ENCODE measurements around the gene USP3.

DNA sequence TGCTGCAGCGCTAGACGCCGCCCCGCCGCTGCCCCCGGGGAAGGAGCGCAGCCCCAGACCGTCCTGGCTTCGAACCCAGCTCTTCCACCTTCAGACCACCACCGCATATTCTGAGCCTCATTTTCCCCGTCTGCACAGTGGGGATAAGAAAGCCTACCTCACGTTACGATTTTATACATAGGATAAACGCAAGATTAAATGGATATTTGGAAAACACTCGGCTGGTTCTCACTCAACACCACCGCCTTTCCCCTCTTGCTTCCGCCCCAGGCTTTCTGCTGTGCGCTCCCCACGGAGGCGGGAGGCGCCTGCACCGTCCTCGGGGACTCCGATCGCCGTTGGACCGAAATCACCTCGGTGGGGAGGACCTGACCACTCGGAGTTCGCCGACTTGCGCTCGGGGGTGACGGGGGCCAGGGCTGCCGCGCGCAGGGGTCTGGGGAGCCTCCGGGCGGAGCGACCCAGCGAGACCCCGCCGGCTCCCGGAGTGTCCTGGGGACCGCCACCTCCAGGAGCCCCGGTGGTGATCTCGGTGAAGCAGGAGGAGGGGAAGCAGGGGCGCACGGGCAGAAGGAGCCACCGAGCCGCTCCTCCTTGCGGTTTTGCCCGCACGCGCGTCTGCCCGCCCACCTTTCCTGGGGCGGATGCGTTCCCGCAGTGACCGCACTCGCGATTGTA lies 96.8 kb downstream of the USP3 start:
- TF ChIP-seq, protein P1, sequence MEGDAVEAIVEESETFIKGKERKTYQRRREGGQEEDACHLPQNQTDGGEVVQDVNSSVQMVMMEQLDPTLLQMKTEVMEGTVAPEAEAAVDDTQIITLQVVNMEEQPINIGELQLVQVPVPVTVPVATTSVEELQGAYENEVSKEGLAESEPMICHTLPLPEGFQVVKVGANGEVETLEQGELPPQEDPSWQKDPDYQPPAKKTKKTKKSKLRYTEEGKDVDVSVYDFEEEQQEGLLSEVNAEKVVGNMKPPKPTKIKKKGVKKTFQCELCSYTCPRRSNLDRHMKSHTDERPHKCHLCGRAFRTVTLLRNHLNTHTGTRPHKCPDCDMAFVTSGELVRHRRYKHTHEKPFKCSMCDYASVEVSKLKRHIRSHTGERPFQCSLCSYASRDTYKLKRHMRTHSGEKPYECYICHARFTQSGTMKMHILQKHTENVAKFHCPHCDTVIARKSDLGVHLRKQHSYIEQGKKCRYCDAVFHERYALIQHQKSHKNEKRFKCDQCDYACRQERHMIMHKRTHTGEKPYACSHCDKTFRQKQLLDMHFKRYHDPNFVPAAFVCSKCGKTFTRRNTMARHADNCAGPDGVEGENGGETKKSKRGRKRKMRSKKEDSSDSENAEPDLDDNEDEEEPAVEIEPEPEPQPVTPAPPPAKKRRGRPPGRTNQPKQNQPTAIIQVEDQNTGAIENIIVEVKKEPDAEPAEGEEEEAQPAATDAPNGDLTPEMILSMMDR (IDR thresholded peaks at IDR 0.05; ENCODE audit: insufficient read depth, low read length, poor library complexity, severe bottlenecking): no peak
- TF ChIP-seq EZH2phosphoT487 (conservative IDR thresholded peaks at IDR 0.05; ENCODE audit: low read length): no peak
